ENCODE data around the gene PFN1.

DNA sequence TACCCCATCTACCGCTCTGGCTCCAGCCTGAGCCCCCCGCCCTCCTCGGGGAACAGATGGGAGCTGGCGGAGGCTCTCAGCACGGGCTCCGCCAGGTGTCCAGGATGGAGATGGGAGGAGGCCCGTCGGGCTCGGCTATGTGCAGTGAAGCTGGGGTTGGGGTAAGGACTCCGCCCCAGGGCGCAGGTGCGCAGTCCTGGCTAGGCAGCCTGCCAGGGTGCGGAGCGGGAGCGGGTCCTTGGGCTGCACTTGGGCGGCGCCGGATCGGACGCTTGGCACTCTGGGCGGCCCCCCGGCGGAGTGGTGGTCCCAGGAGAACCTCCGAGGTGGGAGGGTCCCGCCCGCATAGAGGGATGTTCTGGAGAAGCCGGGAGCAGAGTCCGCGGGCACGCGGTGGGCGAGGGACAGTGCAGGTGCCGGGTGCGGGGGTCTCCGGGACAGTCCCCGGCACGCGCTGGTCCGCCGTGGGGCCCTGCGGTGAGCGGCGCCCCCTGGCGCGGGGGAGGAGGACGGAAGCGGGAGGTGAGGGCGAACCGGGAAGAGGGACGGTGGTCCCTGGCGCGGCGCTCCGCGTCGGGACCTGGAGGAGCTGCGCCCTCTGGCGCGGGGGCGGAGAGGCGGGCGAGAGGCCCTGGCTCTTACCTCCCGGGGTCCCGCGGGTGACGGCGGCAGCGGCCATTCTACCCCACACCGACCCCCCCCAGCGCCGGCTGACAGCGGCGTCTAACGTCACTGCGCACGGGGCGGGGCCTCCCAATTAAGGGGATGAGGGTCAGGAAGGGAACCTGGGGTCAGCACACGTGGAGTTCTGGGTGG, 38.8 kb upstream of the PFN1 start, which contains the start of gene CAMTA2:
- TF ChIP-seq POLR2A (IDR thresholded peaks at IDR 0.05) (peak; percentile 46 to 64), POLR2AphosphoS5 (IDR thresholded peaks at IDR 0.05) (peak; percentile 74 to 91 (median 85))
- TF ChIP-seq, protein P1, sequence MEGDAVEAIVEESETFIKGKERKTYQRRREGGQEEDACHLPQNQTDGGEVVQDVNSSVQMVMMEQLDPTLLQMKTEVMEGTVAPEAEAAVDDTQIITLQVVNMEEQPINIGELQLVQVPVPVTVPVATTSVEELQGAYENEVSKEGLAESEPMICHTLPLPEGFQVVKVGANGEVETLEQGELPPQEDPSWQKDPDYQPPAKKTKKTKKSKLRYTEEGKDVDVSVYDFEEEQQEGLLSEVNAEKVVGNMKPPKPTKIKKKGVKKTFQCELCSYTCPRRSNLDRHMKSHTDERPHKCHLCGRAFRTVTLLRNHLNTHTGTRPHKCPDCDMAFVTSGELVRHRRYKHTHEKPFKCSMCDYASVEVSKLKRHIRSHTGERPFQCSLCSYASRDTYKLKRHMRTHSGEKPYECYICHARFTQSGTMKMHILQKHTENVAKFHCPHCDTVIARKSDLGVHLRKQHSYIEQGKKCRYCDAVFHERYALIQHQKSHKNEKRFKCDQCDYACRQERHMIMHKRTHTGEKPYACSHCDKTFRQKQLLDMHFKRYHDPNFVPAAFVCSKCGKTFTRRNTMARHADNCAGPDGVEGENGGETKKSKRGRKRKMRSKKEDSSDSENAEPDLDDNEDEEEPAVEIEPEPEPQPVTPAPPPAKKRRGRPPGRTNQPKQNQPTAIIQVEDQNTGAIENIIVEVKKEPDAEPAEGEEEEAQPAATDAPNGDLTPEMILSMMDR (IDR thresholded peaks at IDR 0.05): peak; percentile 75 to 83 (median 78)
